Panc1 (cell line): Measurements from ENCODE around the gene LIPT2. TPM values are rescaled to one million over a fixed set of nuclear protein-coding genes. Genes with fewer than 3 reads are reported as not detected.

Experiments
- ATAC-seq: fragments of 200-7000 bp; cut with Tn5 transposase; 2 replicates; pipeline ENCODE4 v1.9.1; 2020; ENCODE audit warnings: mild to moderate bottlenecking, moderate library complexity
- BruUV-seq: library from RNA; stranded (reverse); fragments of 400-500 nt; replicated peaks from 2 replicates; lab custom pipeline; 2021; lab: Mats Ljungman, UMichigan
- CTCF ChIA-PET: fragments of 300-600 bp; sonication (Branson Sonifier 250); formaldehyde crosslinking; loops from one replicate; lab custom pipeline; 2022; ENCODE audit warnings: antibody characterized with exemption; lab: Charles Lee
- POLR2A ChIA-PET: fragments of 300-600 bp; sonication (Branson Sonifier 250); formaldehyde crosslinking; loops from one replicate; lab custom pipeline; 2022; ENCODE audit warnings: antibody characterized with exemption; lab: Charles Lee
- DNase-seq: peaks from one replicate; pipeline ENCODE4 v3.0.0-alpha.2; 2010; ENCODE audit warnings: low read depth, low spot score
- H3K27ac ChIP-seq: 2 replicates; pipeline ENCODE4 v1.5.1; 2011; ENCODE audit warnings: mild to moderate bottlenecking, low read length, inconsistent platforms
- H3K27me3 ChIP-seq: fragments of 200-500 bp; sonication (Bioruptor generic); 2 replicates; pipeline ENCODE4 v1.6.0; 2014; ENCODE audit warnings: low read length, inconsistent platforms; ENCODE audit not compliant: control insufficient read depth, insufficient read depth
- H3K36me3 ChIP-seq: fragments of 200-500 bp; sonication (Bioruptor generic); 2 replicates; pipeline ENCODE4 v1.5.1; 2014; ENCODE audit warnings: inconsistent platforms, mild to moderate bottlenecking, low read length, moderate library complexity; ENCODE audit not compliant: control insufficient read depth, insufficient read depth
- H3K4me1 ChIP-seq: 2 replicates; pipeline ENCODE4 v1.5.1; 2011; ENCODE audit warnings: inconsistent platforms, mild to moderate bottlenecking, low read length, moderate library complexity; ENCODE audit not compliant: control insufficient read depth, insufficient read depth
- H3K4me3 ChIP-seq, 2 experiments: 2 replicates each; pipeline ENCODE4 v1.5.1; 2011 to 2012; ENCODE audit warnings: low read depth in 2 of 2, low read length in 2 of 2, mild to moderate bottlenecking in 2 of 2, inconsistent platforms in 1 of 2, moderate library complexity in 1 of 2
- H3K9me3 ChIP-seq: fragments of 200-500 bp; sonication (Bioruptor generic); 2 replicates; pipeline ENCODE4 v1.5.1; 2014; ENCODE audit warnings: low read depth, mild to moderate bottlenecking, inconsistent platforms, low read length, moderate library complexity; ENCODE audit not compliant: control insufficient read depth, insufficient read depth
- CTCF ChIP-seq: fragments of 450-650 bp; IDR thresholded peaks from 2 replicates; pipeline ENCODE4 v1.5.1; 2017; ENCODE audit warnings: mild to moderate bottlenecking
- POLR2AphosphoS5 ChIP-seq: IDR thresholded peaks from 2 replicates; pipeline ENCODE4 v1.6.1; 2012; ENCODE audit warnings: mild to moderate bottlenecking, low read depth, low read length, moderate library complexity
- REST ChIP-seq, 2 experiments: IDR thresholded peaks; 2 replicates each; pipeline ENCODE4 v1.6.1; 2011 to 2012; ENCODE audit warnings: low read depth in 2 of 2, control low read depth in 1 of 2, low read length in 1 of 2, mild to moderate bottlenecking in 1 of 2, moderate library complexity in 1 of 2; ENCODE audit not compliant: insufficient read depth in 1 of 2
- SIN3A ChIP-seq: IDR thresholded peaks from 2 replicates; pipeline ENCODE4 v1.6.1; 2012; ENCODE audit warnings: low read depth, mild to moderate bottlenecking, low read length, moderate library complexity, borderline replicate concordance; ENCODE audit not compliant: insufficient read depth
- TCF7L2 ChIP-seq: IDR thresholded peaks from 2 replicates; pipeline ENCODE4 v1.6.1; 2011; ENCODE audit warnings: mild to moderate bottlenecking, low read depth, low read length, inconsistent platforms
- in situ Hi-C: cut with HindIII; loops from 2 replicates; pipeline ENCODE4 v1.10.0; 2016; ENCODE audit warnings: low sequenced_read_pairs, low pct_unique_long_range_greater_than_20kb
- intact Hi-C: fragments of 100-400 bp; cut with micrococcal nuclease; formaldehyde crosslinking; loops from one replicate; pipeline ENCODE4 v1.10.0; 2022; ENCODE audit not compliant: unreplicated experiment
- total RNA-seq: library from RNA; stranded (reverse); gene quantifications from one replicate; pipeline ENCODE4 v1.2.1, GENCODE V29; 2021; ENCODE audit not compliant: unreplicated experiment

LIPT2 gene
- total RNA-seq, 1 experiment from 2014 or later: 6.2 TPM

DNA sequence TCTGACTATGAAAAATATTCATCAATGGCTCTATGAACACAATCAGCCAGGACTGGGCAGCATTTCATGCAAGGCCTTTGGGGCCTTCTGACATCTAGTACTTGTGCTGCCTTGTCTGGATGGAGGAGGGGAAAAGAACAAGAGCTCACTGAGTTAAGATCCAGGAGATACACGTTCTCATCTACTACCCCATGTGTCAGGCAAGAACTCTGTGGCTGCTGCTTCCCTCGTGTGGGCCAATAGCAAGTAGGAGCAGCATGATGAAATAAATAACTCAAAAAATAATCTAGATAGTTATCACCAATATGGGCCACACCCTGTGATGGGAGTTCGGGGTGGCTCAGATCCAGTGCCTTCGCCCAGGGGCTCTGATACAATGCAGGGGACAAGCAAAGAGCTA is 33.5 kb downstream of the LIPT2 start:
- H3K36me3 ChIP-seq: no peaks in the 10 kb centered on the region
- BruUV-seq: no TSS peak
- ChIA-PET CTCF (no interaction called here), POLR2A (no interaction called here)
- peaks cover 4% of the 10 kb centered on the region for H3K27me3 ChIP-seq
- no peak for TF ChIP-seq CTCF
- TF ChIP-seq TCF7L2: no peak
- no peak for TF ChIP-seq REST (IDR thresholded peaks at IDR 0.05; ENCODE audit: insufficient read depth in 1 of 2, low read depth in 2 of 2, low read length in 1 of 2)
- no peak for TF ChIP-seq SIN3A
- TF ChIP-seq POLR2AphosphoS5: no peak
- no peaks in the 10 kb centered on the region for H3K4me1 ChIP-seq
- ATAC-seq (no peak), DNase-seq (no peak)
- in situ Hi-C loops (no loop called here), intact Hi-C loops (no loop called here)
- no peaks in the 10 kb centered on the region for H3K9me3 ChIP-seq
- H3K4me3 ChIP-seq: no peak overlapping the region
- H3K27ac ChIP-seq: no peak overlapping the region

DNA sequence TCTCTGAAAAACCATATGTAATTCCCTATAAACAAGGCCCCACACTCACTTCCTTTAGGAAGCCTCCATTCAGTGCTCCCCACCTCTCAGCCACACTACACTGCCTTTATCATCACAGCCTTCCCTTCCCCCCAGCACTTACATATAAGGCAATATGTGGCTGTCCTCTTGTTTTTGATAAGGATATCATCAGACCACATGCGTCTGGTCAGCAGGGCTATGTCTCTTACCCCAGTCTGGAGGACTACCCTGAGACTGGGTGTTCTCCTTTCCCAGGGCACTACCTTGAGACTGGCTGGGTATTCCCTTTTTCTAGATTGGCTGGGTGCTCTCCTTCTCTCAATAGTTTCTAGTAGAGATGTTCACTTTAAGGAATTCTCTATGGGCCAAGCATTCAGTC is 33.9 kb downstream of the LIPT2 start:
- H3K36me3 ChIP-seq: no peaks in the 10 kb centered on the region
- H3K4me3 ChIP-seq: no peak overlapping the region
- no TSS peak for BruUV-seq
- DNase-seq: no peak
- intact Hi-C loops (no loop called here), in situ Hi-C loops (no loop called here)
- TF ChIP-seq POLR2AphosphoS5 (no peak), TCF7L2 (no peak), REST (IDR thresholded peaks at IDR 0.05; ENCODE audit: insufficient read depth in 1 of 2, low read depth in 2 of 2, low read length in 1 of 2) (no peak), SIN3A (no peak), CTCF (no peak)
- ATAC-seq: no peak
- H3K27me3 ChIP-seq: peaks cover 4% of the 10 kb centered on the region
- POLR2A ChIA-PET: no interaction called here
- CTCF ChIA-PET: no interaction called here
- no peaks in the 10 kb centered on the region for H3K9me3 ChIP-seq
- no peaks in the 10 kb centered on the region for H3K4me1 ChIP-seq
- no peak overlapping the region for H3K27ac ChIP-seq
